ENCODE data around the gene DGKB.
A peak's percentile ranks its signal among the peaks of the same experiment; 100 is the strongest.
"Not testable (repeated sequence)": the region's sequence is repeated elsewhere in the genome, so short reads cannot be mapped to it uniquely, and the experiment has no call there.

DGKB gene

GRCh38 chr7:14458846-14459245 is 443.7 kb downstream of the DGKB start:
- not testable (repeated sequence) for DNase-seq (ENCODE audit: low read depth)

- peak; percentile 71 for DNase-seq (ENCODE audit: low read depth)
These were observed 444.7 kb downstream of the DGKB start for GRCh38 chr7:14457568-14458453.

GRCh38 chr7:14449291-14449690 is 453.3 kb downstream of the DGKB start:
- DNase-seq (ENCODE audit: low read depth): no peak

GRCh38 chr7:14446829-14447228 is 455.7 kb downstream of the DGKB start:
- DNase-seq (ENCODE audit: low read depth): no peak

GRCh38 chr7:14446219-14446618 is 456.3 kb downstream of the DGKB start:
- DNase-seq (ENCODE audit: low read depth): no peak

DNA sequence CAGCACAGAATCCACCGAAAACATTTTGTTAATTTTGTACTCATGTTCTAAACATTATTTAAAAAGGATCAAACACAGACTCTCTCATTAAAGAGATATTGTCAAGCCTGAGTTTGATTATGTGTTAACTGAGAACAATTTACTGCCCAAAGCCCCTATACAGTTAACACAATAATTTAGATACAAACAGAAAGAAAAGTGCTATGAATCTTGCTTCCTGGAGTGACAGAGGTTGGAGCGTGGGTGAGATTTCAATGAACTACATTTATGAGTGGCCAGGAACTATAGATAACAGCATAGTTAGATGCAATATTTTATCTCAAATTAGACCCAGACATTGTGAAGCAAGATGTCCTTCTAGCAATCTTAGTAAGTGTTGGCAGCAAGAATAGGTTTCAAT is 464.2 kb downstream of the DGKB start:
- DNase-seq (ENCODE audit: low read depth): no peak

DNA sequence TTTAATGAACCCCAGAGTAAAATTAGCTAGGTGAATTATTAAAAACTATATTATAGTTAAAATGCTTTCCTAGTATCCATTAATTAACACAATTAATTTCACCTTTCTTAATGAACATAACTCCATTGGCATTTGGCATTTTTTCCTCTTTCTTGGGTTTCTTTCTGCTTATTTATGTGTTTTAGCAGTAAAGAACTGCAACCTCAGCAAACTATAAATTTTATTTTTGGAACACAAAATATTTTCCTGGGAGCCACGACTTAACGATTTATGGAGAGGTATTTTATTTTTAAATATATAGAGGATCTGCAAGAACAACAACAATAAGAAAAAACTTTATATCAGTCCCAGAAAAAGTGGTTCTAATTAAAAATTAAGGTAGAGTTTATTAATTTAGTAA is 465.7 kb downstream of the DGKB start:
- DNase-seq (ENCODE audit: low read depth): no peak

GRCh38 chr7:14432924-14433323 is 469.6 kb downstream of the DGKB start:
- no peak for DNase-seq (ENCODE audit: low read depth)

- no peak for DNase-seq (ENCODE audit: low read depth)
These were observed 471.6 kb downstream of the DGKB start for GRCh38 chr7:14430926-14431325.

- DNase-seq (ENCODE audit: low read depth): no peak
These were observed 477.0 kb downstream of the DGKB start for GRCh38 chr7:14425559-14425958.

- no peak for DNase-seq (ENCODE audit: low read depth)
These were observed 477.9 kb downstream of the DGKB start for GRCh38 chr7:14424675-14425074.

- DNase-seq (ENCODE audit: low read depth): no peak
These were observed 481.8 kb downstream of the DGKB start for GRCh38 chr7:14420768-14421167.

DNA sequence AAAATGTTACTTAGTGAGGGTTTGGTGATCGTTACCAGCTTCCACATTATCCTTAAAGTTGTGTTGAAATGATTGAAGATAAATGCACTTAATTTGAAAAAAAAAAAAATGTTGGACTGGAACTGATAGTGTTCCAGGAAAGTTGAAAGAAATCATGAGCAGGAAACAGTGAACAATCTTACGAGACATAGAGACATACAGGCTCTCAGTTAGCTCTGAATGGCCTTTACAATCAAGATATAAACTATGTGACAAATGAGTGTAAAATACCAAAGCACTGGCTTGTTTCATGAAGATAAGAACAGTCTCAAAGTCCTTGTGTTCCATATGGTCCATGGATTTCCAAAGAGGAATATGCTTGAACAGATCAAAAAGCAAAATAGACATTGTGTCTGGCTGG is 483.0 kb downstream of the DGKB start:
- no peak for DNase-seq (ENCODE audit: low read depth)

- DNase-seq (ENCODE audit: low read depth): no peak
These were observed 483.9 kb downstream of the DGKB start for GRCh38 chr7:14418633-14419032.

DNA sequence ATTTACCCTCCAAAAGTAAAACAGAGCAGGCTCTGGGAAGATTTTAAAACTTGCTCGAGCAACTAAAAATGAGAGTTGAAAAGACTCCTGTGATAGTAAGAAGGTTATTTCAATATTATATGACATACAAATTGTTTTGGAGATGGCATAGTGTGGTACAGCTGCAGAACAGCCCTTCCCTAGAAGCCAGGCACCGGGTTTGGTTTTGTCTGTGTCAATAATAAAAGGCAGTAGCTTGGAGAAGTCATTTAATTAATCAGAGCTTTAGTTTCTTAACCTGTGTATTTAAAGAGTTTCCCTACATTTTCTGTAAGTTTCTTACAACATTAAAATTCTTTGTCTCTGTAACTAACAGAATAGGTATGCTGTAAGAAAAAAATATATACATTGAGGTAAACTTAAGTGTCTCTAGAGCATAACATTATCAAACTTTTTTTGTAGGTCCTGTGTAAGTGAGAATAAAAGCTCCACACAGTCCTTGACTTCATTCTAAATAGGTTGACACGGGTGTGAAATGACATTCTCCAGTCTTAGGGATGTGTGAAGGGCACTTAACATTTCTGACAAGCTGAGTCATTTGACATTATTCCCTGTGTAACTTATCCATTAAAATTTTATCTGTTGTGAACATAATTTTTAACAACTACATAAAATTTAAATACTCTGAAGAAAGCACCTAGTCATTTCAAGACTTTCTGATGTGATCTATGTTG is 488.1 kb downstream of the DGKB start:
- DNase-seq (ENCODE audit: low read depth): no peak

DNA sequence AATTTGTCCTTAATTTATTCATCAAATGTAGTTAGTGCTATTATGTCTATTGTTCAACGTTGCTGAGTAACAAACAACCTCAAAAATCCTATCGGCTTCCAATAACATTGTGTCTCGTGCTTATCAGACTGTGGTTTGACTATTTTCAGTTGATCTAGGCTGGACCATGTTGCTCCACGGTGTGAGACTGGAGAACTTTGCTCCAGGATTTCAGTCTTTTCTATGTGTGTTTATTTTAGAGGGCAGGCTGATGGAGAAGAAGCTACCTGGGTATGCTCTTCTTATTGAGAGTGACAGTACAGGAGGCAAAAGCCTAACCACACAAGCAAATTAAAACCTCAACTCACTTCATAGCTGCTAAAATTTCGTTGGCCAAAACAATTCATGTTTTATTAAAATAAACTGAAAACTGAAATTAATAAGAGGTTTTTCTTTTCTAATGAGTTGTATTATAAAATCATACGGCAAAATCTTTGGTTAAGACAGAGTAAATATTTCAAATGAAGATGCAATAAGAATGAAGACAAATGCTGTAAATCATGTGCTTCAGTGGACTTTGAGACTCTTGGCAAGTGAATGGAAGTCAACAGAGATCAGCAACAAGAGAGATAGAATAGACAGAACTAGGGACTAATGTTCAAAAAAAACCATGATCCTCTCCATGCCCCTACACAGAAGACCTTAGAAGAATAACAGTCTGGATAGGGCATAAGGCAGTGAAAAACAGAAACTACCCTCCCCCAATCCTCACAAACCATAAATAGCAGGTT is 495.1 kb downstream of the DGKB start:
- DNase-seq (ENCODE audit: low read depth): no peak

DNA sequence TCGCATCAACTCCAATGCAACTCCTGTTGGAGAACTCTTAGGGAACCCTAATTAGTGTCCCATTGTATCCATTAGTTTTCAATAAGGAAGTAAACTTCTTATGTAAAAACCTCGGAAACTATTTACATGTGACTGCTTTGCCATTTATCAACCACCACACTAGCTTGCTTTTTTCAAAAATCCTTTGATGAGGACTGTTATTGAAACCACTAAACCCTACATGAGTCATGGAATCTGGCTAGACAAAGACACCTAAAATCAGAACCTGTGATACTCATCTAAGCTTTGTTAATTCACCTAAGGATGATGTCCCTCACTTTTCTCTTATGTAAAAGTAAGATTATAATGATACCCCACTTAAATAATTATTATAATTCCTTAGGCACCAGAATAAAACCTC is 499.0 kb downstream of the DGKB start:
- no peak for DNase-seq (ENCODE audit: low read depth)

GRCh38 chr7:14400271-14400670 is 502.3 kb downstream of the DGKB start:
- DNase-seq (ENCODE audit: low read depth): no peak

DNA sequence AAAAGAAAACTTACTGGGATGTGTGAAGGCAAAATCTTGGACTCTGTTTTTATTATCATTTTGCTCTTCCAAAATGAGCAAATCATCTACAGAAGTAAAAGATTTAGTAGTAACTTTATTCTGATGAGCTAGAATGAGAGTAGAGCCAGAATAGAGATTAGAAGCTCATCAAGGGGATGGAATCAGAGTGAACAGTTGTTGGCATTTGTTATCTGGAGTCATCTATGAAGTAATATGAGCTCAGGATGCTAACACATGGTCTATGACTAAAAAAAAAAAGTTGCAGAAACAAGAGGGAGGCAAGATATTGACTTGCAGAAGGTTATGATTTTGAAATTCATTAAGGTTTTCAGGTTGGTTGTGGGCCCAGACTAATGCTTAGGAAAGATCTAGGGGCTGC is 504.0 kb downstream of the DGKB start:
- DNase-seq (ENCODE audit: low read depth): no peak

DNA sequence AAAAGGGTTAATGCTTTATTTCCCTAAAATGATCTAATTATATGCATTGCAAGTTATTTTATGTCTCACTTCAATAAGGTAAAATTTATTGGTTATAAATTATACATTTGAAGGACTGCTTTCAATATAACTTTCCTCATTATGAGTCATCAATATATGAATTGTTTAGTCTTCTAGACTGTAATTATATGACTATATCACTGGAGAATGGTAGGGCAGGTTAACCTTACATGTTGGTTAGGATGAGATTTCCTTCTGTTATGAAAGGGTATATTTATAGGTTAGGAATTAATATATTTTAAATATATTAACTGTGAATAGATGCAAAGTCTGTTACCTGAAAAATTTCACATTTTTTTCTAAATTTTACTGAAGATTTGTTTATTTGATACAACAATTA is 506.7 kb downstream of the DGKB start:
- DNase-seq (ENCODE audit: low read depth): no peak

- no peak for DNase-seq (ENCODE audit: low read depth)
These were observed 507.8 kb downstream of the DGKB start for GRCh38 chr7:14394786-14395185.

DNA sequence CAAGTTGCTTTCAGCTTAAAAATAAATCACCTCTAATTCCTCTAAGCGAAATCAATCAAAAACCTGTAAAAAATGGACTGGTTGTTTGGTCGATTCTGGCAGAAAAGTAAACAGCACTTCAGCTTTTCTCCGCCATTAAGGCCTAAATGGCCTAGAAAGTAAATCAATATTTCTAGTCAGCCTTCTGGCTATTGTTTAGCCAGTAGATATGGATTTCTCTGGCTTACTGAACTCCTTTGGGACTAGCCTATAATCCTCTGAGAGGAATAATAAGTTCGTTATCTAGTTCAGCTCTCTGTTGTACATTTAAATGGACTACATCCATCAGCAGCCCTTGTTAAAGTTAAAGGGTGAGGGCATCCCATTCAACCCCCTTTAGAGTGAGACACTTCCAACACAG is 513.0 kb downstream of the DGKB start:
- no peak for DNase-seq (ENCODE audit: low read depth)

- DNase-seq (ENCODE audit: low read depth): no peak
These were observed 513.4 kb downstream of the DGKB start for GRCh38 chr7:14389181-14389591.

Measured in stromal cell of bone marrow (primary cell).